WTC11 (cell line): ENCODE data around the gene TTC17. TPM values are rescaled to one million over a fixed set of nuclear protein-coding genes. Genes with fewer than 3 reads are reported as not detected.

Source experiments
- ATAC-seq: fragments of 200-7000 bp; cut with Tn5 transposase; 2 replicates; pipeline ENCODE4 v1.10.0; 2021; ENCODE audit warnings: mild to moderate bottlenecking, moderate library complexity
- CTCF ChIA-PET: fragments of 300-600 bp; sonication (Branson Sonifier 250); formaldehyde crosslinking; loops from one replicate; lab custom pipeline; 2021; ENCODE audit warnings: antibody characterized with exemption; lab: Charles Lee
- POLR2A ChIA-PET: fragments of 350-600 bp; sonication (Branson Sonifier 250); formaldehyde crosslinking; loops from one replicate; lab custom pipeline; 2021; ENCODE audit warnings: antibody characterized with exemption; lab: Charles Lee
- DNase-seq: peaks from one replicate; pipeline ENCODE4 v3.0.0; 2021; ENCODE audit warnings: low spot score
- H3K27ac Mint-ChIP-seq: 2 replicates; pipeline ENCODE4 v1.8.0; 2021; ENCODE audit warnings: mixed read lengths
- H3K27me3 Mint-ChIP-seq: 2 replicates; pipeline ENCODE4 v1.8.0; 2021; ENCODE audit warnings: low read depth, mild to moderate bottlenecking, moderate library complexity, mixed read lengths
- H3K36me3 Mint-ChIP-seq: 2 replicates; pipeline ENCODE4 v1.8.0; 2021; ENCODE audit warnings: mixed read lengths
- H3K4me1 Mint-ChIP-seq: 2 replicates; pipeline ENCODE4 v1.8.0; 2022; ENCODE audit warnings: mixed read lengths
- H3K4me3 Mint-ChIP-seq: 2 replicates; pipeline ENCODE4 v1.8.0; 2021; ENCODE audit warnings: mild to moderate bottlenecking, moderate library complexity, mixed read lengths
- H3K9me3 Mint-ChIP-seq: 2 replicates; pipeline ENCODE4 v1.8.0; 2021; ENCODE audit warnings: mixed read lengths
- AFF4 ChIP-seq: sonication (generic); formaldehyde crosslinking; IDR thresholded peaks from 2 replicates; pipeline ENCODE4 v1.8.1; 2023; ENCODE audit warnings: mild to moderate bottlenecking, missing genetic modification reagents, borderline replicate concordance
- ATF1 ChIP-seq: sonication (generic); formaldehyde crosslinking; IDR thresholded peaks from 2 replicates; pipeline ENCODE4 v1.8.1; 2023; ENCODE audit warnings: mild to moderate bottlenecking, moderate library complexity, missing genetic modification reagents
- CDX4 ChIP-seq: fragments of 250-450 bp; sonication (Bioruptor Pico); IDR thresholded peaks from 2 replicates; pipeline ENCODE4 v1.9.0; 2021; ENCODE audit warnings: moderate library complexity, mild to moderate bottlenecking, inconsistent platforms, borderline replicate concordance
- CREB1 ChIP-seq: sonication (generic); formaldehyde crosslinking; IDR thresholded peaks from 2 replicates; pipeline ENCODE4 v1.8.0; 2023; ENCODE audit warnings: mild to moderate bottlenecking, missing genetic modification reagents
- ELF4 ChIP-seq: sonication (generic); formaldehyde crosslinking; IDR thresholded peaks from 2 replicates; pipeline ENCODE4 v1.8.1; 2022; ENCODE audit warnings: low read depth, mild to moderate bottlenecking, moderate library complexity, missing genetic modification reagents
- ETV6 ChIP-seq: sonication (generic); formaldehyde crosslinking; IDR thresholded peaks from 2 replicates; pipeline ENCODE4 v1.8.1; 2022; ENCODE audit warnings: mild to moderate bottlenecking, missing genetic modification reagents
- FOXK1 ChIP-seq: sonication (generic); formaldehyde crosslinking; IDR thresholded peaks from 2 replicates; pipeline ENCODE4 v1.8.0; 2022; ENCODE audit warnings: mild to moderate bottlenecking, moderate library complexity, missing genetic modification reagents
- FOXP4 ChIP-seq: sonication (generic); formaldehyde crosslinking; IDR thresholded peaks from 2 replicates; pipeline ENCODE4 v1.8.0; 2022; ENCODE audit warnings: mild to moderate bottlenecking, missing genetic modification reagents
- MLX ChIP-seq: sonication (generic); formaldehyde crosslinking; IDR thresholded peaks from 2 replicates; pipeline ENCODE4 v1.8.1; 2023; ENCODE audit warnings: mild to moderate bottlenecking, missing genetic modification reagents, moderate library complexity
- MYBL2 ChIP-seq: sonication (generic); formaldehyde crosslinking; IDR thresholded peaks from 2 replicates; pipeline ENCODE4 v1.8.1; 2023; ENCODE audit warnings: mild to moderate bottlenecking, moderate library complexity, missing genetic modification reagents
- NR1H2 ChIP-seq: sonication (generic); formaldehyde crosslinking; IDR thresholded peaks from 2 replicates; pipeline ENCODE4 v1.9.0; 2021; ENCODE audit warnings: mild to moderate bottlenecking, moderate library complexity, missing genetic modification reagents
- PREB ChIP-seq: sonication (generic); formaldehyde crosslinking; IDR thresholded peaks from 2 replicates; pipeline ENCODE4 v1.8.1; 2022; ENCODE audit warnings: mild to moderate bottlenecking, missing genetic modification reagents, moderate library complexity, borderline replicate concordance
- RELA ChIP-seq: sonication (generic); formaldehyde crosslinking; IDR thresholded peaks from 2 replicates; pipeline ENCODE4 v1.8.1; 2022; ENCODE audit warnings: missing genetic modification reagents, mild to moderate bottlenecking, borderline replicate concordance
- SMAD3 ChIP-seq: sonication (generic); formaldehyde crosslinking; IDR thresholded peaks from 2 replicates; pipeline ENCODE4 v1.8.0; 2022; ENCODE audit warnings: missing genetic modification reagents, mild to moderate bottlenecking, borderline replicate concordance
- SMAD4 ChIP-seq: sonication (generic); formaldehyde crosslinking; IDR thresholded peaks from 2 replicates; pipeline ENCODE4 v1.8.0; 2022; ENCODE audit warnings: mild to moderate bottlenecking, missing genetic modification reagents
- SOX15 ChIP-seq: fragments of 250-450 bp; sonication (Bioruptor Pico); IDR thresholded peaks from 2 replicates; pipeline ENCODE4 v1.9.0; 2021; ENCODE audit warnings: mild to moderate bottlenecking
- TP53 ChIP-seq: sonication (generic); formaldehyde crosslinking; IDR thresholded peaks from 2 replicates; pipeline ENCODE4 v1.8.1; 2023; ENCODE audit warnings: mild to moderate bottlenecking, missing genetic modification reagents
- USF2 ChIP-seq: sonication (generic); formaldehyde crosslinking; IDR thresholded peaks from 2 replicates; pipeline ENCODE4 v1.8.1; 2023; ENCODE audit warnings: mild to moderate bottlenecking, missing genetic modification reagents, moderate library complexity
- ZNF263 ChIP-seq: sonication (generic); formaldehyde crosslinking; IDR thresholded peaks from 2 replicates; pipeline ENCODE4 v1.8.1; 2022; ENCODE audit warnings: low read depth, mild to moderate bottlenecking, moderate library complexity, missing genetic modification reagents
- ZNF671 ChIP-seq: fragments of 250-450 bp; sonication (Bioruptor Pico); IDR thresholded peaks from 2 replicates; pipeline ENCODE4 v1.8.0; 2021; ENCODE audit warnings: mild to moderate bottlenecking
- total RNA-seq: library from RNA; stranded (reverse); gene quantifications from 3 replicates; pipeline ENCODE4 v1.2.3, GENCODE V29; 2021

Gene TTC17
- total RNA-seq, 1 experiment from 2014 or later: 69.0 TPM

- TF ChIP-seq ZNF671 (CRISPR knock-in tag): no peak
- TF ChIP-seq SMAD4 (CRISPR knock-in tag): no peak
- no peak for TF ChIP-seq PREB (CRISPR knock-in tag)
- no peak for TF ChIP-seq FOXP4 (CRISPR knock-in tag)
- TF ChIP-seq SOX15: no peak
- TF ChIP-seq RELA (CRISPR knock-in tag): peak; percentile 37; the same call in 1 of the 2 replicates
- no peak for TF ChIP-seq TP53
- no peak for TF ChIP-seq ELF4 (CRISPR knock-in tag)
- peak; percentile 48 for TF ChIP-seq ETV6 (CRISPR knock-in tag)
- no peak for TF ChIP-seq MLX (CRISPR knock-in tag)
- no peak for TF ChIP-seq NR1H2 (CRISPR knock-in tag)
- TF ChIP-seq ZNF263 (CRISPR knock-in tag): no peak
- peak; percentile 37; the same call in 1 of the 2 replicates for TF ChIP-seq MYBL2 (CRISPR knock-in tag)
- TF ChIP-seq USF2 (CRISPR knock-in tag): no peak
These were observed 46.7 kb upstream of the TTC17 start, which contains the start of gene API5 (continued) for GRCh38 chr11:43311791-43312607.

GRCh38 chr11:43315966-43316365 lies 42.8 kb upstream of the TTC17 start:
- no peak for DNase-seq
- peaks cover 11% of the 10 kb centered on the region for H3K36me3 Mint-ChIP-seq
- CTCF ChIA-PET: no interaction called here

More at GRCh38 chr11:43315966-43316365, 42.8 kb upstream of the TTC17 start:
- Mint-ChIP-seq H3K27ac (no peak overlapping the region), H3K4me3 (no peak overlapping the region), H3K4me1 (peaks cover 17% of the 10 kb centered on the region), H3K9me3 (no peaks in the 10 kb centered on the region), H3K27me3 (no peaks in the 10 kb centered on the region)
- ATAC-seq: no peak
- POLR2A ChIA-PET: no interaction called here
- no peak for TF ChIP-seq CREB1
- no peak for TF ChIP-seq ATF1 (CRISPR knock-in tag)
- no peak for TF ChIP-seq ZNF671 (CRISPR knock-in tag)
- TF ChIP-seq SMAD3 (CRISPR knock-in tag): no peak
- no peak for TF ChIP-seq FOXK1
- no peak for TF ChIP-seq FOXP4 (CRISPR knock-in tag)
- no peak for TF ChIP-seq CDX4
- no peak for TF ChIP-seq AFF4 (CRISPR knock-in tag)
- TF ChIP-seq RELA (CRISPR knock-in tag): no peak
